ENCODE measurements around the gene COPB1. TPM values are rescaled to one million over a fixed set of nuclear protein-coding genes. Genes with fewer than 3 reads are reported as not detected.

COPB1 gene
- total RNA-seq, 2 donors from 2014 or later: 103 to 113 TPM

DNA sequence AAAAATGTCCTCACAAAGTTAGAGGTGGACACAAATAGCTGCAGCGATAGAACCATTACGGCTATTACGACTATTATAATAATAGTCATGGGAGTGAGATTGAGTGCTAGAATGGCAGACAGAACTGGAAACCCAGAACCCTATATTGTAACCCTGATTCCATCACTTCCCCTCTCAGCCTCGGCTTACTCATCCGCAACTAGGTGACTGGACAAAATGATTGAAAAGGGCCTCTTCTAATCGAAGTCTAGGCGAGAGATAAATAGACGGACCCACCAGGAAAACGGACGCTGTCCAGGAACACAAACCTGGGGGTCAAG is 19.9 kb upstream of the COPB1 start:
- DNase-seq (ENCODE audit: low spot score): no peak
- intact Hi-C loops (cut with DNase I): no loop called here

- DNase-seq (ENCODE audit: low spot score): no peak
- intact Hi-C loops (cut with DNase I): no loop called here
Measured at GRCh38 chr11:14518820-14519219, 19.2 kb upstream of the COPB1 start.

DNA sequence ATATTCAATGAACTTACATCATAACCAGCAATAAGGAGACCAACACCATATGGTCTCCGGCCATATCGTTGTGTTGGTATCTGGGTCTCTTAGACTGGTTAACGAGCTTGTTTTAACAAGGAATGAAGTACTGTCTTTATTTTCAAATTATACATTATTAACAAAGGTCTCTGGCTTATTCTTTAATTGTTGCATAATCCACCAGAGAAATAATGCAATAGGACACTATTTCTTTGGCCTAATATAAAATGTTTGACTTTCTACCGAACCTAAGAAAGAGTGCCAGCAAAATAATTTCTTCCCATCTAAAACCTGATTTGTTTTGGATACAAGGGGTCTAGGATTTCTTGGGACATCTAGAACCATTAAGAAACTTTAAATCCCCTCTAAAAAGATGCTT is 14.2 kb upstream of the COPB1 start:
- intact Hi-C loops (cut with DNase I): no loop called here
- no peak for DNase-seq (ENCODE audit: low spot score)

DNA sequence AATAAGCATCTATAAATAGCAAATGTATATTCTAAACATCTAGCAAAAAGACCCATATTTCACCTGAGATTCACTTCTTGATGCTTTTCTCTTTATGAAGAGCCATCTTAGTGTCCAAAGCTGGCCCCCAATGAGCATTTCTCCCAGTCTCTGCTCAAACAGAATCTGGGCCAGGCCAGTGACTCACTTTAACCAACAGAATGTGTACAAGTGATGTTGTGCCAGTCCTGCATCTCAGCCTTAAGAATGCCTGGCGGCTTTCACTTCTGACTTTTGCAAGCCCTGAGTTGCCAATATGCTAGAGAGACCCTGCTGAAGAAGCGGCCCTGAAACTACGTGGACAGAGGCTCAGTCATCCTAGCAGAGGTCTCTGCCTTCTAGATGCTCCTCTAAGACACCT is 6.9 kb upstream of the COPB1 start:
- no peak for DNase-seq (ENCODE audit: low spot score)
- intact Hi-C loops (cut with DNase I): no loop called here

DNA sequence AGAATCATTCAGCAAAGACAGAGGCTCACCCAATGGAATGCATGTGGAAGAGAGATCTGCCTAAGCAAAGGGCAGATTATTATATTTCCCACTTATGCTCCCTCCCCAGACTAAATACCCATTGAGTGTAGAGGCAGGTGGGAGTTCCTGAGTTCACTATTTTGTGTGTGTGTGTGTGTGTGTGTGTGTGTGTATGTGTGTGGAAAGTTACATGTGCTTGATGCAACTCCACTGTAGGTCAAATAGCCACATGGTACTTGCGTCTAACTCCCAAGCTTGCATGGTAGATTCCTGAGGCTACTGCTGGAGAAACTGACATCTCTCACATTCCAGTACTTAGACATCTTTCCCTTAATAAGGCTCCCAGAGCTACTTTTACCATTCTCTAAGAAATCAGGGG is 3.4 kb upstream of the COPB1 start:
- no peak for DNase-seq (ENCODE audit: low spot score)
- intact Hi-C loops (cut with DNase I): no loop called here

- DNase-seq (ENCODE audit: low spot score): no peak
- intact Hi-C loops (cut with DNase I): no loop called here
Measured at GRCh38 chr11:14502039-14502438, 2.4 kb upstream of the COPB1 start.

GRCh38 chr11:14500181-14500651 is 605 bp upstream of the COPB1 start:
- intact Hi-C loops (cut with DNase I): no loop called here
- no peak for DNase-seq (ENCODE audit: low spot score)

DNA sequence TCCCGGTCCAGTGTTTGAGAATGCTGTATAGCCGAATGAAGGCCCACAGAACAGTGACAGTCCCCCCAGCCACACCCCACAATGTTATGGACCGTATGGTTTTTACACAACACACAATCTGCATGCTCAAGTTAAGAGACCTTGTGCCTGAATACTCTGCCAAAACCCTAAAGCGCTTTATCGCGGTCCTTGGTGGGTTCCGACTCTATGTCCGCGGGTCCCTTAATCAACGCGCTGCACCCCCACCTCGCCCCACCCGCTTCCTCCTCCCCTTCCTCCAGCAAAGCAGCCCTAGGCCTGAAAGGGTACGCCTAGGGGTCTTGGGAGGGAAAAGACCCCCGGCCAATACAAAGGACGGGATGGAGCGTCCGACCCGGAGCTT is 442 bp downstream of the COPB1 start:
- no peak for DNase-seq (ENCODE audit: low spot score)
- intact Hi-C loops (cut with DNase I): no loop called here

- DNase-seq (ENCODE audit: low spot score): no peak
- intact Hi-C loops (cut with DNase I): no loop called here
Measured at GRCh38 chr11:14480716-14481115, 18.9 kb downstream of the COPB1 start.

DNA sequence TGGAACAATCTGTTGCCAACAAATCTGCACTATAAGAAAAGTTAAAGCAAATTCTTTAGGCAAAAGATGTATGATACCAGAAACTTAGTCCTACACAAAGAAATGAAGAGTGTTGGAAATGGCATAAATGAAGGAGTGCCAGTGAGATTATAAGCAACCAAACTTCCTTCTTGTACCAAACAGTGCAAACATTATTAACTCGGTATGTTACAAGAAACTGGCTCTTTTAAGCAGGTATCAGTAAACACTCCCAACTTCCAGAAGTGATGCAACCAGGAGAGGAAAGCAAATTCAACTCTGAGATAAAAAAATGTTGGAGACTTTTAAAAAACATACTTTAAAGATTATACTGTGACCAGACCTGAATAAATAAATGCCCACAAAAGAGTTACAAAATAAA is 28.5 kb downstream of the COPB1 start:
- intact Hi-C loops (cut with DNase I): no loop called here

GRCh38 chr11:14463623-14464022 is 36.0 kb downstream of the COPB1 start:
- intact Hi-C loops (cut with DNase I): no loop called here
- DNase-seq (ENCODE audit: low spot score): no peak

More for the DNA sequence above, 28.5 kb downstream of the COPB1 start:
- no peak for DNase-seq (ENCODE audit: low spot score)

GRCh38 chr11:14460147-14460546 is 39.5 kb downstream of the COPB1 start:
- intact Hi-C loops (cut with DNase I): no loop called here

GRCh38 chr11:14458377-14458776 is 41.2 kb downstream of the COPB1 start:
- intact Hi-C loops (cut with DNase I): loop anchor here (5.0 to 10.0 kb wide), 4 partner anchors 104 to 1126 kb away; partner anchors contain the start of gene RRAS2 (in 1 of the 2)
- no peak for DNase-seq (ENCODE audit: low spot score)

More at GRCh38 chr11:14460147-14460546, 39.5 kb downstream of the COPB1 start:
- DNase-seq (ENCODE audit: low spot score): no peak

- DNase-seq (ENCODE audit: low spot score): no peak
- intact Hi-C loops (cut with DNase I): loop anchor here (5.0 to 10.0 kb wide), 4 partner anchors 101 to 1129 kb away; partner anchors contain the start of gene RRAS2 (in 1 of the 2)
Measured at GRCh38 chr11:14455648-14456430, 43.8 kb downstream of the COPB1 start.

DNA sequence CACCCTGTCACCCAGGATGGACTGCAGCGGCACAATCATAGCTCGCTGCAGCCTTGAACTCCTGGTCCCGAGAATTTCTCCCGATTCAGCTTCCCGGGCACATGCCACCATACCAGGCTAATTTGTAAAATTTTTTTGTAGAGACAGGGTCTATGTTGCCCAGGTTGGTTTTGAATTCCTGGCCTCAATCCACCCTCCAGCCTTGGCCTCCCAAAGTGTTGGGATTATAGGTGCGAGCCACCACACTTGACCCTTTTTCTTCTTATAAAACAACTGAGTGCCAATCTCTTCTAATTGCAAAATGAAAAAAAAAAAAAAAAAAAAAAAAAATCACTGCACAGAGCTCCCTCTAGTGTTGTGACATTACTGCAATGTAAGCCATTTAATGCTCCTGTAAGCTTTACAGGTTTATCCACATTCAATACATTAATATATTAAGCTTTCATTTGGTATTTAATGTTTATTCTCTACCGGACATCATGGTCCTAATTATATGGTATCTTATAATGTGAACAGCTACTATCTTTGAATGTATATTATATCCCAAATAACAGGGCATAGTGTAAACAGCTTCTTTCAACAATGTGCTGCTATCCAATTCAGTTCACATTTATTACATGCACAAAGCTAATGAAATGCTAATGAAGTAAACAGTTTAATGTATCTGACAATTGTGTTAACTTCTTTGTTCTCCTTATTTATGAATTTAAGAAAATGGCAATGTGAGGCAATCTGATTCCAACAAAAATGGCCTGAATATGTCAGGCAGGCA is 44.6 kb downstream of the COPB1 start:
- DNase-seq (ENCODE audit: low spot score): no peak
- intact Hi-C loops (cut with DNase I): loop anchor here (5.0 to 10.0 kb wide), 4 partner anchors 100 to 1130 kb away; partner anchors contain the start of gene RRAS2 (in 1 of the 2)

DNA sequence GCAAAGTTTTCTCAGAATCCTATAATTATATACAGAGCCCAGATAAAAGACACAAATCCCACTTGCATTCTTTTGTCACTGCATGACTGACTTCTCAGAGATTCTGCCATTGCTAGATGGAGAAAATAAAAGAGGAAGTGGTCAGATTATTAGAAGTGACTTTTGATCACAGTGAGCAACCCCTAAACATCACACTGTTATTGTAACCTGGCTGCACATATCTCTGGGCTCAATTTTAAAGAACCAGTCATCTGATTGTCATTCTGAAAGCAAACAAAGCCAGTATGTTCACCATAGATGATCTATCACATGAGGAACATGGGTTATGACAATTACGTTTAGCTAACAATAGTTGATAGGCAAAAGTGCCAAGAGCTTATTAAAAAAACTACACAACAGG is 47.8 kb downstream of the COPB1 start:
- DNase-seq (ENCODE audit: low spot score): no peak
- intact Hi-C loops (cut with DNase I): loop anchor here (10.0 kb wide), 3 partner anchors 97 to 1133 kb away; partner anchors contain the start of gene RRAS2 (in 1 of the 2)

GRCh38 chr11:14449302-14449714 is 50.3 kb downstream of the COPB1 start:
- intact Hi-C loops (cut with DNase I): no loop called here
- DNase-seq (ENCODE audit: low spot score): no peak

DNA sequence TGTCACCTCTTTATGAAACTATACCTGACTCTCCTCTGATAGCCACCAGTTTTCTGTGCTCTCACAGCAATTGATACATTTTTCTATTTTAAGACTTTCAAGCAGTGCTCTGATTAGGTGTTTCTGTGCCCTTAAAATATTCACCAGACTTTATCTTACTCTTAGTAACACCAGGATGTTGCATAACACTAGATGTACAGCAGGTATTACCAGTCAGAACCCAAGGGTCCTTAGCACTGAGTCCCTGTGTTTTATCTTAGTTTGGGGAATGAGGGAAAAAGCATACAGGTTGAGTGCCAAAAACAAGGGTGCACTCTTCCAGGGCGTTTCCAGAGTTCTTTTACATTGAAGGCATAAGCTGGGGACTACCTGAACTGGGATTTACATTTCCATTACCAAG is 51.4 kb downstream of the COPB1 start:
- DNase-seq (ENCODE audit: low spot score): no peak
- intact Hi-C loops (cut with DNase I): no loop called here

GRCh38 chr11:14446701-14447169 is 52.9 kb downstream of the COPB1 start:
- intact Hi-C loops (cut with DNase I): loop anchor here in 1 of 2 donors (2.0 kb wide), 1 partner anchor 66 kb away; no protein-coding TSS in a partner anchor
- DNase-seq (ENCODE audit: low spot score): no peak

Measured in posterior vena cava (tissue), 2 donors.